OCI-M1 (cell line): Measurements from ENCODE around the gene CUL2.
"Not testable (repeated sequence)": the region's sequence is repeated elsewhere in the genome, so short reads cannot be mapped to it uniquely, and the experiment has no call there.

Experiments used
- DNase-seq: peaks from one replicate; lab custom pipeline; 2025; lab: John Stamatoyannopoulos, UW

CUL2 gene

DNA sequence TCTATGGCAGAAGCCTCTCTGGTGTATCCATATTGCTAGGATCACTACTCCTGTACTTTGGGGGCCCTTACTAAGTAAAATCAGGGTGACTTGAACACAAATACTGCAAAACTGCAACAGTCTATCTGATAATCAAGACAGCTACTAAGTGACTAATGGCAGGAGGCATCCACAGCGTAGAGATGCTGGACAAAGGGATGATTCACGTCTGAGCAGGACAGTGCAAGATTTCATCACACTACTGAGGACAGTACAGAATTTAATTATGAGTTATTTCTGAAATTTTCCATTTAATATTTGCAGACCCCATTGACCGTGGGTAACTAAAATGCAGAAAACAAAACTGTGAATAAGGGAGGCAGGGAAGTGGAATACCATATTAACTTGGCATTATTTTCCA lies 10.4 kb downstream of the CUL2 start:
- no peak for DNase-seq

DNA sequence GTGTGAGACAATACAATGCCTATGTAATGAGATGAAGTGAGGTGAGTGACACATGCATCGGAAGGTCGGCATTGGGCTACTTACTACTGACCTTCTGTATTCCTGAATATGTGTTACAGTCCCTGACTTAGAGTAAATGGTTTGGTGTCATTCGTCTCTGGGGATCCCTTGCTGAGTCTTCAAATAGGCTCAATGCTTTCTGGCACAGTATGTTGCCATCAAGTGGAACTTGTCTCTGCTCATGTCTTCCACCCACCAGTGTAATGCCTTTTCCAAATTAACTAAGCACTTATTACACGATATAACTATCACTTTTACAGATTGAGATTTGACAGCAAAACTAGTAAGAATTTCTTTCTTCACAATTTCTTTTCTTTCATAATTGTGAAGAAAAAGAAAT lies 10.9 kb downstream of the CUL2 start:
- DNase-seq = no peak

DNA sequence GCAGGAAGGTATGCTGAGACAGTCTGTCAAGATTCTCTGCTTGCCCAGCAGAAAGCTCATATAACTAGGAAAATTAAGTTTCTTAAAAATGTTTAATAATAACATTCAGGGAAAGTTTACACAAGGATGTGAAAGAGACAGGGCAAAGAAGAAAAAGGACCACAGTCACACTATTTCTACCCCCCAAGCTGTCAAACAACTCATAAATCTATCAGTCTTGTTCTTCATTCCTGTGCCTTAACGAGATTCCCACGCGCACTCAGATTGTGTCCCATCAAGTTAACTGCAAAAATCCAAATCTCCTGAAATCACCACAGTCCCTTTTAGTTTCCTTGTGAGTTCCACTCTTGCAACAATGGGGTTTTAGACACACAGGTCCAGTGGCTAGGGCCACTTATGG lies 14.9 kb downstream of the CUL2 start:
- no peak for DNase-seq

DNA sequence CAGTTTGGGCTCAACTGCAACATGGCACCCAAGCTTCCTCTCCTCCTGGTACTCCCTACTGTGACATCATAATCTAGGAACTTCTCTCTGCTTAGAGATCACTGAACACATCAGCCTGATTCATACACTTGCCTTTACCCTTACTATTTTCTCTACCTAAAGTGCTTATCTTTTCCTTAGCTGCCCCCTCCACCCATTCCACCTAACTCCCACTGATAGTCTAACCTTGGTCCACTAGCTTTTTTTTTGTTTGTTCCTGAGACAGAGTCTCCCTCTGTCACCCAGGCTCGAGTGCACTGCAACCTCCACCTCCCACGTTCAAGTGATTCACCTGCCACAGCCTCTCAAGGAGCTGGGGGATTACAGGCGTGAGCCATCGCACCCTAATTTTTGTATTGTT lies 15.9 kb downstream of the CUL2 start:
- no peak for DNase-seq

DNA sequence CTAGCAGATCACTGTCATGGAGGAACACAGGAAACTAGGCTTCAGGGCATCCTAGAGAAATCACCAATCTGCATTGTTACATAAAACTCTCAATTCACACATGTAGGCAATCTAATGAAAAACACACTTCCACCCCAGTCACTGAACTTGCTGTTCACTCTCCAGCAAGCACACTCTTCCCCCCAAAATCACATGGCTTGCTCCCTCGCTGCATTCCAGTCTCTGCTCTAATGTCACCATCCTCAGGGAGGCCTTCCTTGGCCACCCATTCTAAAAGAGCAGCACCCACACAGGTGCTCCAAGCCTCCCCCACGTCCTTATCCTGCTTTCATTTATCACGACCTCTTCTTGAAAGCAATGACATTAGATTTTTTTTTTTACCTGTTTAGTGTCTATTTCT lies 19.6 kb downstream of the CUL2 start:
- no peak for DNase-seq

DNA sequence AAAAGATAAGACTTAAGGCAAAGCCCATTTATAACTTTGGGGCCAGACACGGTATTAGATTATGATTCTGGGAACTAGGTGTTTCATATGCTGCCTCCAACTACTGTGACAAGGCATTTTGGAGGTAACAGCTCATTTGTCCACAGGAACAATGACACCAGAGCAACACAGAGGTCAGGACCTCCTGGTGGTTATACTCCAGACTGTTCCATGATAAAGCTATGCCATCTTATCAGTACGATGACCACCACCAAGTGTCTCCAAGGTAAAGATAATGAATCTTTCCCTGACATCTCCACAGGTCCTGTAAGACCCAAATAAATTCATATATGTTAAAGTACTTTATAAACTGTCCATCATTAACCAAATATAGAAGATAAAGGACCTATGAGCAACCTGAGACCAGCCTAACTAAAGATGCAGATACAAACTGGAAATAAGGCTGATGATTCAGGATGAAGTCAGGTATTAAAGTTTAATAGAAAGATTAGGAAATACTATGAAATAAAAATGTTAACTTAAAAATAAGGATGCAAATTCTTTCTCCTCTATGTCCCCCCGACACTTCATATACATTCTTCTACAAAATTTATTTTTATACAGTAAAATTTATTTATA lies 26.2 kb downstream of the CUL2 start:
- peak; percentile 37 for DNase-seq

DNA sequence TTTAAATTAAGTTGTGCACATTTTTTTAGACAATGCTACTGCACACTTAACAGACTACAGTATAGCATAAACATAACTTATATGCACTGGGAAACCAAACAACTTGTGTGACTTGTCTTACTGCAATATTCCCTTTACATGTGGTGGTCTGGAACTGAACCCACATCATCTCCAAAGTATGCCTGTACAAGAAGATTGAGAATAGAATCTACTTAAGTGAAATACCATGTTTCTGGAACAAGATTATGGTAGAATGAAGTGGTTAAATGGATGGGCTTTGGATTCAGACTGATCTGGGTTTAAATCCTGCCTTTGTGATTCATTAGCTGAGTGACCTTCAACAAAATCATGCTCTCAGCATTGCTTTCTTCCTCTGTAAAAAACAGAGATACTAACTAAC lies 30.7 kb downstream of the CUL2 start:
- no peak for DNase-seq

DNA sequence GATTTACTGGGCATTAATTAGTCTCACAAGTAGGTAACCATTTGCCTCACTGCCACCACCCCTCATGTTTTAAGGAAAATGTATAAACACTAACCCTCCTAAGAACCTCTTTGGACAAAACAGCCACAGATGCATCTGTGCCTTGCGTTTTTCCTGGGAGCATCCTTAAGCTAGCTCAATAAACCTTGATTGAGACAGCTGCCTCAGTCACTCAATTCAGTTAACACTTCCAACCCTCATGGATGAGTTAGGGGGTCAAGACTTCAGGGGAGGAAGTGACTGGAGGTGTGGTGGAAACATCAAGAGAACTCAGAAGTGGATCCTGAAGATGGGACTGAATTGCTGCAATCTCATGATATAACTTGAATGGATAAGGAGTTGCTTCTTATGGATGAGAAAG lies 31.5 kb downstream of the CUL2 start:
- DNase-seq = no peak

DNA sequence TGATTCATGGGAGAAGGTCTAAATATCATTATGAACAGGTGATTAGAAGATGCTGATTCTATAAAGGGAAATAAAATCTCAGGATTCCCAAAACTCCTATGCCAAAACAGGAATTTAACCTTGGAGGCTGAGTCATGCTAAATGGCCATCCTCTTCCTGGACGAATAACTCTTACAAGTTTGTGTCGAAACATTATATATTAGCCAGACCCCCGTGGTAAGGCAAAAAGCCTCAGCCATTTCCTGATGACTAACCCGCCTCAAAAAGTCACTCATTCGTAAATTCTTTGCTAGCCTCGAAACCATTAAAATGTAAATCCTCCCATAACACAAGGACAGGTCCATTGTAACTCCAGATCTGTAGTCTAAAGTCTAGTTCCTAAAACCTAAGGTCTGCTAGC lies 32.0 kb downstream of the CUL2 start:
- no peak for DNase-seq

DNA sequence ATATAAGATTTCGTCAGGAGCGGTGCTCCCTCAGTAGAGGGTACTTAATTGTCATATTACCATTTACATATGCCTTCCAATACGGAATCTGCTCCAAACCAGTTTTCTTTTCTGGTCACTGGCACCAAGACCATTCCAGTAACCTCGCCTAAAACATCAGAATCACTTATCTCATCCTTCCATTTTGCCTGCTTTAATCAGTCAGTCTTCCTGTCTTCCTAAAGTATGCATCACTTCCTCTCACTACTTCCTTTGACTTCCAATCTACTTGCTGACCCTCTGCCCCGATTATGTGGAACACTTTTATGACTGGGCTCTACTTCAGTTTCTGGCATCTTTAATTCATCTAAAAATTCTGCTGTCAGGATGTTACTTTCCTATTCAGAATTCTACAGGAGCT lies 33.5 kb downstream of the CUL2 start:
- no peak for DNase-seq

DNA sequence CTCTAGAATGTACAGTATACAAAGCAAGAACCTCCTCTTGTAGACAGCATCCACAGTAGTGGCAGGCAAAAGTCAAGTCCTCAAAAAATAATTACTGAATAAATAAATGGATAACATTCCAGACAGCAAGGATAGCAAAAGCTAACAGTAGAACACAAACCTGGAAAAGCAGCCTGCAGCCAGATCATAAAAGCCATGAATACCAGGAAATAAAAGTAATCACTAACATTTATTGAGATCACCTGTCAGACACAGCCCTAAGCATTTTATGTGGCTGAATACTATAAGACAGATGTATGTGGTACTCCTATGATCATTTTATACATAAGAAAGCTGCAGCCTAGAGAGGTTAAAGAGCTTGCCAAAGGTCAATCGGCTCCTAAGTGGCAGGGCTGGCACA lies 34.0 kb downstream of the CUL2 start:
- DNase-seq = no peak

DNA sequence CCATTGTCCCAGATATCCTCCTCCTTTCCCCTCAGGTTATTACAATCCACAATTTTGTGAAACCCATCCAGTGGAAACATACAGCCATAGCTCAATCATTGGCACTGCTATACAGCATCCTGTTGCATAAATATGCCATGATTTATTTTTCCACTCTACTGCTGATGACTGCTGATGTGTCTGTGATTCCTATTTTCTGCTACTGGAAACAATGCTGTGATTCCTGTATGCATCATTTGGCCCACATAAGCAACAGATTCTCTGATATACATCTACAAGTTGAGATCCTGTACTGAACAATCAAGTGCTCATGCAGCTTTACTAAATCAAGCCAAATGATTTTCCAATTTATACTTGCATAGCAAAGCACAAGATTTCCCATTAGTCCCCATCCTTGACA lies 39.6 kb downstream of the CUL2 start:
- DNase-seq = no peak

DNA sequence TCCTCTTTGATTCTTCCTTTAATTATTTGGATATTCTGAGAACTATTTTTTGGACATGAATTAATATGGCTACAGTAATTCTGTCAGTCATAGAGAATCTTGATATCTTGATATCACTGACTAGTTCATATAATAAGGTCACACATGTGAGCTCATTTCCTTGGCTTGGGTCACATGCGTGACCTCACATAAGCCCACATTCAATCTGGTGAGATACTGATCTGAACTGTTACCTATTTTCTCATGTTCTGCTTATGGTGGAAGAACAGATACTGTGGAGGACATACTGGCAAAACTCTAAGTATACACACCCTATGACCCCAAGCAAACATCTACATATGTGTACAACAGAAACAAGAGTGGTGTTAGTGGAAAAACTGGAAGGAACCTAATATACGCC lies 44.1 kb downstream of the CUL2 start:
- no peak for DNase-seq

DNA sequence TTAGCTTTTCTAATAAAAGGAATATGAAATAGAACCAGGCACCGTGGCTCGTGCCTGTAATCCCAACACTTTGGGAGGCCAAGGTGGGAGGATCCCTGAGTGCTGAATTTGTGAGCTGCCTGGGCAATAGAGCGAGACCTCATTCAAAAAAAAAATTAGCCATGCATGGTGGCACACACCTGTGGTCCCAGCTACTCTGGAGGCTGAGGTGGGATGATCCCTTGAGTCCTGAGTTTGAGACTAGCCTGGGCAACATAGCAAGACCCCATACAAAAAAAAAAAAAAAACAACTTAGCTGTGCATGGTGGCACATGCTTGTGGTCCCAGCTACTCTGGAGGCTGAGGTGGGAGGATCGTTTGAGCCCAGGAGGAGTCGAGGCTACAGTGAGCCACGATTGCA lies 44.9 kb downstream of the CUL2 start:
- DNase-seq = not testable (repeated sequence)

DNA sequence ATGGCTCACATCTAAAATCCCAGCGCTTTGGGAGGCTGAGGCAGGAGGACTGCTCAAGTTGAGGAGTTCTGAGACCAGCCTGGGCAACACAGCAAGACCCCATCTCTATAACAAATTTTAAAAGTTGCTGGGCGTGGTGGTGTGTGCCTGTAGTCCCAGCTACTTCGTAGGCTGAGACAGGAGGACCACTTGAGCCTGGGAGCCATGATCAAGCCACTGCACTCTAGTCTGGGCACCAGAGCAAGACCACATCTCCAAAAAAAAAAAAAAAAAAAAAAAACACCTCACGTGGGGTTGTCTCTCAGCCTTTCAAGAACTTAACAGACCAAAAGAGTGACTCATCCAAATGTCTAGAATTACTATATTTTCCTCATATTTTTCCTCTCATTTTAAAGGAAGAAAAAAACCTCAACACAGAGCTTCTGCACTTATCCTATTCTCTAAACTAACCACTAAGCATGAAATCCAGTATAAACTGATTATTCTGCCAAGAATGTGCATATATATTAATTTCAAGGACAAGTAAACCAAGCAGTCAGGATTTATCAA lies 46.3 kb downstream of the CUL2 start:
- DNase-seq = no peak

DNA sequence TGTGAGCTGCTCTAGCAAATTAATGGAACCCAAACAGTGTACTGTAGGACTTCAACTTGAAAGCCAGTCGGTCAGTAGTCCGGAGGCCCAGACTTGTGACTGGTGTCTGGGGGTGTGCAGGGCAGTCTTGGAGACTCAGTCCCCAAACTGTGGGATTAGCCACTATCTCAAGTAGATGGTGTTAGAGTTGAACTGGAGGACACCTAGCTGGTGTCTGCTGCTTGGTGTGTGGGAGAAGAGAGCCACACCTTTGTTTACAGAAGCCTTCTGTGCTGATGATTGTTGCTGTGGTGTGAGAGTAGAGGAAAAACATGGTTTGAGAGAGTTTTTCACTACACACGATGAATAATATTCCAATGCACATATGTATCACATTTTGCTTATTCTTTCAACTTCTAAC lies 47.4 kb downstream of the CUL2 start:
- DNase-seq = no peak

DNA sequence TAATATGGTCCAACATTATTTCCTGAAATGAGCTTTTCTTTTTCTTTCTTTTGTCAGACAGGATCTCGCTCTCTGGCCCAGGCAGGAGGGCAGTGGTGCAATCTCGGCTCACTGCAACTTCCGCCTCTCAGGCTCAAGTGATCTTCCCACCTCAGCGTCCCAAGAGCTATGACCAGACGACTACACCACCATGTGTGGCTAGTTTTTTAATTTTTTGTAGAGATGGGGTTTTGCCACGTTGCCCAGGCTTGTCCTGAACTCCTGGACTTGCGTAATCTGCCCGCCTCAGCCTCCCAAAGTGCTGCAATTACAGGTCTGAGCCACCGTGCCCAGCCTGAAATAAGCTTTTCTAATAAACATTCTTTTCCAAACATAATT lies 48.6 kb downstream of the CUL2 start:
- DNase-seq = no peak

DNA sequence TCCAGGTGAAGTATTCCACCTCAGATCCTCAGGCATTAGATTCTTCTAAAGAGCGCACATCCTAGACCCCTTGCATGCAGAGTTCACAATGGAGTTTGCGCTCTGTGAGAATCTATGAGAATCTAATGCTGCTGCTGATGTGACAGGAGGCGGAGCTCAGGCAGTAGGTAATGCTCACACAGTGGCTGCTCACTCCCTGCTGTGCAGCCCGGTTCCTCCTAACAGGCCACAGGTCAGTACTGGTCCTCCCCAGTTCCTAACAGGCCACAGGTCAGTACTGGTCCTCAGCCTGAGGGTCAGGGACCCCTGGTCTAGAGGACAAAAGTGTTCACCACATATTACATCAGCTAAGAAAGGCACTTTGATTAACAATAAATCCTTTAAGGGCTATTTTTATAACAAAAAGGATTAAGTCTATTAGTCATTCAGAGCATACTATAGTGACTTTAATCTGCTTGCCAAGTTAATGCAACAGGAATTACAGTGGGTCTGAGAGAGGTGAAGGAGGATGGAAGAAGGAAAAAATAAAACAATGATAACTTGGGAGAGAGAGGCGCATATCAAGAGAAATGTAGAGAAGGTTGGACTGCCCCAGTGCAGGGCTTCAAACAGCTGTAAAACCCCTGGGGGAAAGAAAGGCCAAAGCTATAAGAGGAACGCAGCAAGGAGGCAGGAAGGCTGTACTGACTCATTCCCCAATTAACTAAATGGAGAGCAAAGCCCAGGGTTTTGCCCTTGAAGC lies 49.2 kb downstream of the CUL2 start:
- no peak for DNase-seq

DNA sequence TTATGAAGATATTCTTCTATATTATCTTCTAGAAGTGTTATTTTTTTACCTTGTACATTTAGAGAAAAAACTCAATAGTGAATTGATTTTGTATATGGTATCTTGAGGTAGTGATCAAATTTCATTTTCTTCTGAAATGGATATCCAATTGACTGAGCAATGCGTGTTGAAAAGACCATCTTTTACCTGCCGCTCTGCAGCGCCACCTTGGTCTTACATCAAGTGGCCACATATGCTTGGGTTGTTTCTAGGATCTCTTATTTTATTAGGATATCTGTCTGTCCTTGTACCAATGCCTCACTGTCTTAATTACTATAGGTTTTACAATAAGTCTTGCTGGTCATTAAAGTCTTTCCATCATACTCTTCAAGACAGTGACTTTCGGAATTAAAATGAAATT lies 53.0 kb downstream of the CUL2 start:
- no peak for DNase-seq

DNA sequence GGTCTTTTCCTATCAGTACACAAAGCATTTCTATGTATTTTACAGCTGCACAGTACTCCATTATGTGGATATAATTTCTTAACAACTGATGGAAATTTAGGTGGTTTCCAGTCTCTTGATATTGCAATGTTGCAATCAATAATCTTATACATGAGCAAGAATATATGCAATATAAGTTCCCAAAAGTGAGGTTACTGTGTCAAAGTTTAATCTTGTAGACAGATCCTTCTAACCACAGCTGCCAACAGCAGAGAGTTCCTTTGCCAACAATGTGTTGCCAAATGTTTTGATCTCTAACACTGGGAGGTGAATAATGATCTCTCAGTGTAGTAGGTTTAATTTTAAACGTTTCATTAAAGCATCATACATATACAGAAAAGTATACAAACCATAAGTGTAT lies 54.5 kb downstream of the CUL2 start:
- no peak for DNase-seq

DNA sequence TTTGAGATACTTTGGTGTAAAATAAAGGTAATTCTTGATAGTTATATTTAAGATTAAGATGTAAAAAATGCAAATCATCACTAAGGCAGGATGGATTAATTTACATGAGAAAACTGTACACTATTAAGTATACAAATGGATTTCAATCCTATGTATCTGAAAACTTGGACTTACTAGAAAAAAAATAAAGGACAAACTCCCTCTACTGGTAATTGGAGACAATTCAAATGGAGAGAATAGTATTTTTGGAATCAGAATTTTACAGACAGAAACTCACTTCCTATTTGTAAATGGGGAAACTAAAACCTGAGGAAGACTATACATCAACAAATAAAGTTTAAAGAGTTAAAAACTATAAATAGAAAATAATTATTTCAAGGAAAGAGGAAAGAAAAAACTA lies 62.6 kb downstream of the CUL2 start:
- DNase-seq = peak; percentile 57

DNA sequence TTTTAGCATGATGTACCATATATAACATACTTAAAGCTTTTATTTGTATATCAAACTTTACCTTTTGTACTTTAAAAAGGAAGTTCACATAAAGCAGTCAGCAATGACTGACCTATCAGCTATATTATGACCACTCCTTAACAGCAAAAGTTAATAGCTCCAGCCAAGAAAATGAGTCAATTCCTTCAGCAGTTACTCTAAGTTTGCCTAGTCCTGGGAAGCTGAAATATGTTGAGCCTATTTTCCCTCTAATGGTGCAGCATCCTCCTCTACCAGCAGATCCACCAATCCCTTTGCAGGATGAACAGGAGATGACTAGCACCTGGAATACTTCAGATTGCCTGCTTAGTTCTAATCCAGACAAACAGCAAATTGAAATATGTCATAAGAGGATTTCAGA lies 64.2 kb downstream of the CUL2 start:
- no peak for DNase-seq

DNA sequence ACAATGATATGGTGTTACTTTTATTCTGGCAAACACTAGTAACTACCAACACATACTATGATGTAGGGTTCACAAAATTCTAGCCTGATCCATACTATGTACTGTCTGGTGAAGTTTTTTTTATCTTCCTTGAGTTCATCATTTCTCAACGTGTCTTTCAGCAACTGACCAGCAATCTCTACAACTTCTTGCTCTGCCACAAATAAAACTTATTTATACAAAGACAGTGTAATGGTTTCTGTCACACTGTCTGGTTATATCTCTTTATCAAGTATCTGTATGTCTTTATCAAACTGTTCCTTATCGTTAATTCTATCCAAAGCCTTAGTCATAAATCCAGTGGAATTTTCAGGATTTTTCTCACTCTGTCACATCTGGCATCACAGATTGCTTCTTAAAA lies 69.7 kb downstream of the CUL2 start:
- DNase-seq = no peak
